ENCODE data around the gene COBL.

GRCh38 chr7:51128545-51129435 lies 187.8 kb downstream of the COBL start:
- TF ChIP-seq CTCF (IDR thresholded peaks at IDR 0.05; ENCODE audit: extremely low read depth in 1 of 2, insufficient read depth in 1 of 2, low read depth in 1 of 2, low read length in 2 of 2): no peak
- no peak for TF ChIP-seq MAX (IDR thresholded peaks at IDR 0.05; ENCODE audit: insufficient read depth, insufficient read length)
- no peak for TF ChIP-seq POLR2AphosphoS5 (IDR thresholded peaks at IDR 0.05; ENCODE audit: insufficient read depth, low read depth, low read length)
- TF ChIP-seq GATA2 (IDR thresholded peaks at IDR 0.05; ENCODE audit: insufficient read depth, insufficient read length, low read depth, low read length): no peak
- no peak for TF ChIP-seq EZH2 (IDR thresholded peaks at IDR 0.05; ENCODE audit: borderline replicate concordance, low read depth, low read length, severe bottlenecking)
- TF ChIP-seq POLR2A (IDR thresholded peaks at IDR 0.05; ENCODE audit: low read depth, low read length): no peak
- no peak for TF ChIP-seq JUN (IDR thresholded peaks at IDR 0.05; ENCODE audit: borderline replicate concordance, insufficient read depth, insufficient read length, low read depth)
- TF ChIP-seq FOS (IDR thresholded peaks at IDR 0.05; ENCODE audit: borderline replicate concordance, insufficient read depth, low read length): no peak
